ENCODE measurements around the gene UBE2U. TPM values are rescaled to one million over a fixed set of nuclear protein-coding genes. Genes with fewer than 3 reads are reported as not detected.
"Not testable (repeated sequence)": the region's sequence is repeated elsewhere in the genome, so short reads cannot be mapped to it uniquely, and the experiment has no call there.

UBE2U gene
- total RNA-seq, 1 donor from 2014 or later: not detected

DNA sequence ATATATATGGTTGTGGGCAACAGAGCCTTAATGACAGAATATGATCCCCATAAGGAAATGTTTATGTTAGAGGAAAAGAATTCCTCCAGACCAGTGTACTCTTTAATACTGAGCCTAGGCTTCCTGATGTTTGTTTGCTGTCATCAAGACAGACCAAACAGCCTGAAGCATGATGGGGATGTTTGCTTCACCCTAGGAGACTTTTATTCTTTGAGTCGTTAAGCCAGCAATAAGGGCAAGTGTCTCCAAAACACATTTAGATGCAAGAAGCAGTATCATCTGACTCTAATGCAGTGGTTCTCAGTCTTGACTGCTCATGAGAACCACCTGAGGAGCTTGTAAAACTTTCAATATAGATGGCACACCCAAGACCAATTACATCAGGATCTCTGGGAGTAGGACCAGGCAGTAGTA lies 33.1 kb downstream of the UBE2U start:
- DNase-seq (ENCODE audit: low read depth): no peak
- TF ChIP-seq, protein P1, sequence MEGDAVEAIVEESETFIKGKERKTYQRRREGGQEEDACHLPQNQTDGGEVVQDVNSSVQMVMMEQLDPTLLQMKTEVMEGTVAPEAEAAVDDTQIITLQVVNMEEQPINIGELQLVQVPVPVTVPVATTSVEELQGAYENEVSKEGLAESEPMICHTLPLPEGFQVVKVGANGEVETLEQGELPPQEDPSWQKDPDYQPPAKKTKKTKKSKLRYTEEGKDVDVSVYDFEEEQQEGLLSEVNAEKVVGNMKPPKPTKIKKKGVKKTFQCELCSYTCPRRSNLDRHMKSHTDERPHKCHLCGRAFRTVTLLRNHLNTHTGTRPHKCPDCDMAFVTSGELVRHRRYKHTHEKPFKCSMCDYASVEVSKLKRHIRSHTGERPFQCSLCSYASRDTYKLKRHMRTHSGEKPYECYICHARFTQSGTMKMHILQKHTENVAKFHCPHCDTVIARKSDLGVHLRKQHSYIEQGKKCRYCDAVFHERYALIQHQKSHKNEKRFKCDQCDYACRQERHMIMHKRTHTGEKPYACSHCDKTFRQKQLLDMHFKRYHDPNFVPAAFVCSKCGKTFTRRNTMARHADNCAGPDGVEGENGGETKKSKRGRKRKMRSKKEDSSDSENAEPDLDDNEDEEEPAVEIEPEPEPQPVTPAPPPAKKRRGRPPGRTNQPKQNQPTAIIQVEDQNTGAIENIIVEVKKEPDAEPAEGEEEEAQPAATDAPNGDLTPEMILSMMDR (conservative IDR thresholded peaks at IDR 0.05; ENCODE audit: low read depth, low read length): no peak
- H3K4me3 ChIP-seq (ENCODE audit: low read depth, low read length): no peak overlapping the region

DNA sequence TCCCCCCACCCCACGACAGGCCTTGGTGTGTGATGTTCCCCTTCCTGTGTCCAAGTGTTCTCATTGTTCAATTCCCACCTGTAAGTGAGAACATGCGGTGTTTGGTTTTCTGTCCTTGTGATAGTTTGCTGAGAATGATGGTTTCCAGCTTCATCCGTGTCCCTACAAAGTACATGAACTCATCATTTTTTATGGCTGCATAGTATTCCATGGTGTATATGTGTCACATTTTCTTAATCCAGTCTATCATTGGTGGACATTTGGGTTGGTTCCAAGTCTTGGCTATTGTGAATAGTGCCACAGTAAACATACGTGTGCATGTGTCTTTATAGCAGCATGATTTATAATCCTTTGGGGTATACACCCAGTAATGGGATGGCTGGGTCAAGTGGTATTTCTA lies 36.1 kb downstream of the UBE2U start:
- H3K4me3 ChIP-seq (ENCODE audit: low read depth, low read length); DNase-seq (ENCODE audit: low read depth): not testable (repeated sequence)

DNA sequence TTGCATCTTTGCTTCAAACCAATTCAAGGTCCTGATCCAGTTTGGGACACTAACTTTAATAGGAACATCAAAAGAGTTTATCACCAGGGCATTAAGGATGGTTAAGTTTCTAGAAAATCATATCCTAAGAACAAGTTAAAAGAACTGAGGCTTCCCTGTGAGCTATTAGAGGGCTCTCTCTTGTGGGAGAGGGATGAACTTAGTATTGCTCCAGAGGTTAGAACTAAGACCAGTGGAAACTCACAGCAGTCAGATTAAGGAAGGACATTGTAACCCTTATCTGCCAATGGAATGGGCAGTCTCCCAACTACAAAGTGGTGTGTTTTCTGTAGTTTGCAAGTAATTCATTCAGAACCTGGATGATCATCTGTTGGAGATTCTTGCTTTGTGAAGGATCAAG lies 36.8 kb downstream of the UBE2U start:
- TF ChIP-seq, protein P1 (conservative IDR thresholded peaks at IDR 0.05; ENCODE audit: low read depth, low read length): no peak
- H3K4me3 ChIP-seq (ENCODE audit: low read depth, low read length): no peak overlapping the region
- DNase-seq (ENCODE audit: low read depth): no peak

DNA sequence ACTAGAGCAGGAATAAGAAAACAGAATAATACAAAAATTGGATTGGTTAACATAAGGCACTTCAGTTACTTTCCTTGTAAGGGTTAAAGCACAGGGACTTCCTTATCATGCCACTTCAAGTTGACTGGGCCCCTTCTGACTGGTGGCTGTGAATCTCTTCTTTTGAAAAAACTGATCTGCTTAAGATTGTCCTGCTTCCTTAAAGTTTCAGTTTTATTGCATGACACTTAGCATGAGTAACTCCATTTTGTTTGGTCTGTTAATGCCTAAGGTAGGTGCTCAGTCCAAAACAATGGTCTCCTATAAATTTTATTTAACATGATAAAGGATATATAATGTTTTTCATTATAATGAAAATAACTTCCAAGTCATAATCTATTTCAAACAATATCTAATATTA lies 37.6 kb downstream of the UBE2U start:
- TF ChIP-seq, protein P1 (conservative IDR thresholded peaks at IDR 0.05; ENCODE audit: low read depth, low read length): no peak
- no peak for DNase-seq (ENCODE audit: low read depth)
- H3K4me3 ChIP-seq (ENCODE audit: low read depth, low read length): no peak overlapping the region

DNA sequence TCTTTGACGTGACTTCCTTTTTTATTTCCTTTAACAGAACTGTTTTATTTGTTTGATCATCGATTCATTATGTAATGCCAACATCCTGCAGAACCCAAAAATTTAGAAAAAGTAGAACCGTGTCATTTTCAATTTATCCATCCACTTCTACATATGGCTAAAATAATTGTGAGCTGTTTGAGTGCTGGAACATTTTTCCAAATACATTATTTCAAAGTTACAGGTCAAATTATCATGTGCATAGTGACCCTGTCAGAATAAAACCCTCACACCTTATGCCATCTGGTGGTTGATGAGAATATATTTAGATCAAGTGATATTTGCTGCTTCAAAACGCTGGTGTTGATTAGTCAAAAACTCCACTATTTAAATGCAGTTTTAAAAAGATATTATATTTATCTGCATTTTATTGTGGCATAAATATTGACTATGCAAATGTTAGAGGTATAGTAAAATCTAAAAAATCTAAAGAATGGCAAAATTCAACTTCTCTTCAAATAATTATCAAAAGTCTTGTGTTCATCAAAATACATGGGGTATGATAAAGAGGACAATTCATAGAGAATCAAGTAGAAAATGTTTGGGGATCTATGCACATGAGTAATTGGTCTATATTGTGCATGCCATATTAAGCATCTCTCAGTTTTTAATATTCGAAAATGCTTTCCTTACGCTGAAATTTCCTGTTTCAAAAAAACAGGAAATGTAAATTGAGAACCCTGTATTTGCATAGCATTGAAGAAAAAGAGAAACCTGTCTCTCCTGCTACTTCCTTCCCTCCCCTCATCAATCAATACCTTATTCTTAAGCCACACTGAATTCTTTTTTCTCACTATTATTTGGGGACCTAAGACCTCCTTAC lies 39.7 kb downstream of the UBE2U start:
- no peak overlapping the region for H3K4me3 ChIP-seq (ENCODE audit: low read depth, low read length)
- TF ChIP-seq, protein P1 (conservative IDR thresholded peaks at IDR 0.05; ENCODE audit: low read depth, low read length): peak; percentile 63
- no peak for DNase-seq (ENCODE audit: low read depth)

DNA sequence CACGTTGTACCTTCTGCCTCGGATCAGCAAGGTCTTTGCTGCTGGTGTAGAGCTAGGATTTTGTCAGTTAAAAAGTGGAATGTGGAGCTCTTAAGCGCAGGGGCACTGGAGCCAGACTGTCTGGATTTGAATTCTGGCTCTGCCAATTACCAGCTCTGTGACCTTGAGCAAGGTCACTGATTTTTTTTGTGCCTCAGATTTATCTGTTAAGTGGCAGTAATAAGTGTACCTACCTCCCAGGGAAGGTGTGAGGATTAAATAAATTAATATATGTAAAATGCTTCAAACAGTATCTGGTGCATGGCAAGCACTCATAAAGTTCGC lies 40.3 kb downstream of the UBE2U start:
- TF ChIP-seq, protein P1 (conservative IDR thresholded peaks at IDR 0.05; ENCODE audit: low read depth, low read length): no peak
- no peak overlapping the region for H3K4me3 ChIP-seq (ENCODE audit: low read depth, low read length)
- DNase-seq (ENCODE audit: low read depth): no peak

DNA sequence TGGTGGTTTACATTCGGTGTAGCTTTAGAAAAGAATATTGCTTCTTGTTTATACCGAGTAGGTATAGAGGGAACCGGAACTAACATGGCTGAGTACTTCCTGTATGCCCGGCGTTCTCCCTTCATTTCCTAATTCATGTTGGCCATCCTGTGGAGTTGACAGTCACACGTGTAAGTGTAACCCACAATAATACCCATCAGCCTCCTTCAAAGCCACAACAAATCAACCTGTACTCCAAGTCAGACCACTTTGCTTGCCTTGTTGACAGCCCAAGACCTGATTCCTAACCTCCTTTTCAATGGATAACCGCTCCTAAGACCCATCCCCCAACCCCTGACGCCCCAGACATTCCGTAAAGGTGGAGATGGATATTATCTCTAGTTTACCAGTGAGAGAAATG lies 42.1 kb downstream of the UBE2U start:
- no peak for DNase-seq (ENCODE audit: low read depth)
- H3K4me3 ChIP-seq (ENCODE audit: low read depth, low read length): peak overlapping the region; percentile 42
- TF ChIP-seq, protein P1 (conservative IDR thresholded peaks at IDR 0.05; ENCODE audit: low read depth, low read length): no peak
